ENCODE measurements around the gene SHB. TPM values are rescaled to one million over a fixed set of nuclear protein-coding genes. Genes with fewer than 3 reads are reported as not detected.

Gene SHB
- total and polyA plus RNA-seq, 2 of the 8 experiments (the other 6 are each of a cell fraction or from before 2014, with no cell fraction given) = 4.1 to 12.6 TPM

- TF ChIP-seq CHD7 (IDR thresholded peaks at IDR 0.05; ENCODE audit: insufficient replicate concordance, low read length) = no peak
- TF ChIP-seq CBX5 (IDR thresholded peaks at IDR 0.05; ENCODE audit: low read depth, low read length) = no peak
- TF ChIP-seq BRCA1 (IDR thresholded peaks at IDR 0.05; ENCODE audit: low read depth, low read length) = no peak
- no peak for TF ChIP-seq SRF (IDR thresholded peaks at IDR 0.05; ENCODE audit: low read depth, low read length)
- TF ChIP-seq POLR2AphosphoS5 (IDR thresholded peaks at IDR 0.05; ENCODE audit: low read depth, low read length) = no peak
- TF ChIP-seq KDM4A (IDR thresholded peaks at IDR 0.05; ENCODE audit: low read depth, low read length, severe bottlenecking) = no peak
- TF ChIP-seq, protein P1, sequence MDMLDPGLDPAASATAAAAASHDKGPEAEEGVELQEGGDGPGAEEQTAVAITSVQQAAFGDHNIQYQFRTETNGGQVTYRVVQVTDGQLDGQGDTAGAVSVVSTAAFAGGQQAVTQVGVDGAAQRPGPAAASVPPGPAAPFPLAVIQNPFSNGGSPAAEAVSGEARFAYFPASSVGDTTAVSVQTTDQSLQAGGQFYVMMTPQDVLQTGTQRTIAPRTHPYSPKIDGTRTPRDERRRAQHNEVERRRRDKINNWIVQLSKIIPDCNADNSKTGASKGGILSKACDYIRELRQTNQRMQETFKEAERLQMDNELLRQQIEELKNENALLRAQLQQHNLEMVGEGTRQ (IDR thresholded peaks at IDR 0.05; ENCODE audit: low read length) = no peak
- TF ChIP-seq, protein P2, sequence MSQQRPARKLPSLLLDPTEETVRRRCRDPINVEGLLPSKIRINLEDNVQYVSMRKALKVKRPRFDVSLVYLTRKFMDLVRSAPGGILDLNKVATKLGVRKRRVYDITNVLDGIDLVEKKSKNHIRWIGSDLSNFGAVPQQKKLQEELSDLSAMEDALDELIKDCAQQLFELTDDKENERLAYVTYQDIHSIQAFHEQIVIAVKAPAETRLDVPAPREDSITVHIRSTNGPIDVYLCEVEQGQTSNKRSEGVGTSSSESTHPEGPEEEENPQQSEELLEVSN (IDR thresholded peaks at IDR 0.05) = no peak
- no peak for TF ChIP-seq BACH1 (IDR thresholded peaks at IDR 0.05; ENCODE audit: low read length)
These were observed 103.9 kb downstream of the SHB start (continued) for GRCh38 chr9:37965116-37965515.
